NCI-H460 (cell line): Measurements from ENCODE around the gene SZT2. TPM values are rescaled to one million over a fixed set of nuclear protein-coding genes. Genes with fewer than 3 reads are reported as not detected.
"Not testable (repeated sequence)": the region's sequence is repeated elsewhere in the genome, so short reads cannot be mapped to it uniquely, and the experiment has no call there.

Experiments used
- DNase-seq: peaks from one replicate; pipeline ENCODE4 v3.0.0-alpha.2; 2016; ENCODE audit warnings: low read depth; ENCODE audit errors: extremely low read depth
- total RNA-seq: library from RNA; depleted of rRNA; stranded (reverse); fragments of >200 nt; shearing (Covaris generic); gene quantifications from 2 replicates; pipeline ENCODE4 v1.2.3, GENCODE V29; 2014

SZT2 gene
- total RNA-seq, 1 experiment from 2014 or later: 16.2 TPM

DNA sequence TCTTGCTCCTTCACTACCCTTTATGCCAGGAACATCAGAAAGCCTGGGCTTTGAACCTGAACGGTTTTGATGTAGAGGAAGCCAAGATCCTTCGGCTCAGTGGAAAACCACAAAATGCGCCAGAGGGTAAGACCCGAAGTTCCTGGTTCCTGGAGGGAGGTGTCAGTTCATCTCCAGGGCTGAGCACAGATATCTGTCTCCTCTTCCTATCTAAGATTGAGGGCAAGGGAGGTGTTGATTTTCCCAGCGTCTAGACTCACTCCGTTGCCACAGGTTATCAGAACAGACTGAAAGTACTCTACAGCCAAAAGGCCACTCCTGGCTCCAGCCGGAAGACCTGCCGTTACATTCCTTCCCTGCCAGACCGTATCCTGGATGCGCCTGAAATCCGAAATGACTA, 30.0 kb upstream of the SZT2 start:
- no peak for DNase-seq

DNA sequence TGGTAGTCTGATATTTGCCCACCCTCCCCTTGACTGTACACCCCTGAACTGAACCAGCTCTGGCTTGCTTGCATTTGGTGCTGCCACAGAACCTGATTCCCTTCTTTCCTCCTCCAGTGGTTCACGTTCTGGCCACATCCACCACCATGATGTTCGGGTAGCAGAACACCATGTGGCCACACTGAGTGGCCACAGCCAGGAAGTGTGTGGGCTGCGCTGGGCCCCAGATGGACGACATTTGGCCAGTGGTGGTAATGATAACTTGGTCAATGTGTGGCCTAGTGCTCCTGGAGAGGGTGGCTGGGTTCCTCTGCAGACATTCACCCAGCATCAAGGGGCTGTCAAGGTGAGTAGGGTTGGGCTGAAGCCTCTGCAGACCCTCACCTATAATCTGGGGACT, 29.1 kb upstream of the SZT2 start:
- DNase-seq: no peak

DNA sequence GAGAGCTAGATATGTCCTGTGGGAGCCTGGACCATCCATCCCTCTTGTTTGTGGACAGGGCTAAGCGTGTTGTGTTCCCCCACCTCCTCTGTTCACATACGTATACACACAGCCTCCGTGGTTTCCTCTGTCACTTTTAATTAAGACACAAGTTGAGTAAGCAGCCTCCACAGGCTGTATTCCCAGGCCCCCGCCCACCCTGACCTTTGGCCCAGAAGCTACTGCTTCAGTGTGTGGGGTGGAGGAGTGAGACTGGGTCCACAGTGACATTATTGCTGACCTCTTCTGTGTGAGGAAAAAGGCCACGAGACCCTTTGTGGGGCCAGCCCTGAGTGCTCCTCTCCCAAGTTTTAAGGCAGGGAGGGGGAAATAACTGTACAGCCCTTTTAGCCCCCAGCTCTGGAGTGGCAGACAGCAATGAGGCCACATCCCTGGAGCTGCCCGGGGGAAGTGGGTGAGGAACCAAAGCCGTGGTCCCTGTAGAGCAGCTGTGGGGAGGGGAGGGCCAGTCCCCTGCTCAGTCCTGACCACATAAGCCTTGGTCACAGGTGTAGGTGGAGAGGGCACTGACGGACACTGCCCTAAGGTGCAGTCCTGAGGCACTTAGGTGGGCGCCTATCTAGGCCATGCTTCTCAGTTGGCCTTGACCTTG, 26.3 kb upstream of the SZT2 start:
- no peak for DNase-seq

DNA sequence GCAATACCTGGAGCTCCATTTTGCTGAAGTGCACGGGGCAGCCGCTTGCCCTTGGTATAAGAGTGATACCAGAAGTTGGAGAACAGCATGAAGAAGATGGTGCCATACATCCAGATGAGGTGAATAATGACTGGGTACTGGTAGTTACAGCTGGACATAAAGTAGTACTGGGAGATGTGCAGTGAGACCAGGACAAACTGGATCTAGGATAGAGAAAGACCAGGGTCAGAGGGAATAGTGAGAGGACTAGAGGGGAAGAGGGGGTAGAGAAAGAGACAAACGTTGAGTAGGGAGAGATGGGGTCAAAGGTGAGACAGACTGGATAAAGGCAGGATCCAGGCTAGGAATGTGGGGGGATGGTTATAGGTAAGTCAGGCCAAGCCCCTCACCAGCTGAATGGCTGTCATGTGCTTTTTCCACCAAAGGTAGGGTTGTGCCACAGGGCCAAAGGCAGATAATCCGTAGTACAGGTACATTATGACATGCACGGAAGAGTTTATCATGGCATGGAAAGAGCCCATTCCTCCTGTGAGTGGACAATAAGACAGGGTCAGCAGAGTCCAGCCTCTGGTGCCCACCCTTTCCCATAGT, 25.7 kb upstream of the SZT2 start:
- DNase-seq: no peak

DNA sequence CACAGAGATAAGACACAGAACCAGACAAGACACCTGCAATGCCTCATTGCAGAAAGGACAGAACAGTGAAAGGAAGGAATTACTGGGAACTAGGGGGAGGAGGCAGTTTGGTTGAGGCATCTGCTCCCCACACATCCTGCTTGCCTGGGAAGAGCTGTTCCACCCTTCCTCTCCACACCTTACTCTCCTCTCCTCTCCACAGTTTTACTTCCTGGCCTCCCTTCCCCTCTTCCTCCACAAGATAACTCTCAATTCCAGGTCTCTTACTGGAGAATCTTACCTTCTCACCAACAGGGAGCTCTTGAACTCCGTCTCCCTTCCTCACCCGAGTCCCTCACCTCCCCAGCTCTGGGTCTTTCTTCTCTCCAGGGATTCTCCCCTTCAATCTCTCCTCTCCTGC, 24.0 kb upstream of the SZT2 start:
- DNase-seq: no peak

DNA sequence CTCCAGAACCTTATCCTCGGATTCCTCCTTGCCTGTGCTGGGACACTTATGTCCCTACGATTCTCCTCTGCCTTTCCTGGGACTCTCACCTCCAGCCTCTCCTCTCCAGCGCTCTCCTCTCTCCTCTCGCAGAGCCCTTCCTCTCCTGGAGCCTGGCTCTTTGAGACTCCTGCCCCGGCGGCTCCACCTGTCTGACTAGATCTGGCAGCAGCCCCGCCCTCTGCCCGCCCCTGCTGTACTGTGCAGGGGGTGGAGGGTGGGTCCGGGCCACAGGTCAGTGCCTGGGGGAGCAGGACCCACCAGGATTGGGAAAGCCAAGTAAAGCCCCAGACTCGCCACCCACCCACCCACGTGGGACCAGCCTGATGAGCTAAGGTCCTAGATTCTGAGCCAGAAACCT, 23.5 kb upstream of the SZT2 start:
- DNase-seq: no peak

DNA sequence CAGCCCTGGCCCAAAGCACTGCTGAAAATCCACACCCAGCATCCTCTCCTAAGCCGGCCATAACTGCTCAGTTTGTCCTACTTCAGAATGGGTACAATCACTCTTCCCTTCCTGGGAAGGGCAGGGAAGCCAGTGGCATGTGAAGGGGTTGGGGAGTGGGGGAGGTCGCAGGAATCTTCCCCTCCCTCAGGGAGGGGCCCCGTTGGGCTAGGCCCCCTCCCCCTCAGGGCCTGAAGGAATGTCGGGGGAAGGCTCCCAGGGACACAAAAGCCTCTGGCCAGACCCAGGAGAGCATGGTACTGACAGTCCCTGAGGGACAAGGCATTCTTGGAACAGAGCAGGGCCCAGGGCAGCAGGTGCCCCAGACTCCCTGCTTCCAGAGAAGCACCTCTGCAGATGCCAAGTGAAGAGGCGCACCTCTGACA, 23.1 kb upstream of the SZT2 start:
- no peak for DNase-seq

DNA sequence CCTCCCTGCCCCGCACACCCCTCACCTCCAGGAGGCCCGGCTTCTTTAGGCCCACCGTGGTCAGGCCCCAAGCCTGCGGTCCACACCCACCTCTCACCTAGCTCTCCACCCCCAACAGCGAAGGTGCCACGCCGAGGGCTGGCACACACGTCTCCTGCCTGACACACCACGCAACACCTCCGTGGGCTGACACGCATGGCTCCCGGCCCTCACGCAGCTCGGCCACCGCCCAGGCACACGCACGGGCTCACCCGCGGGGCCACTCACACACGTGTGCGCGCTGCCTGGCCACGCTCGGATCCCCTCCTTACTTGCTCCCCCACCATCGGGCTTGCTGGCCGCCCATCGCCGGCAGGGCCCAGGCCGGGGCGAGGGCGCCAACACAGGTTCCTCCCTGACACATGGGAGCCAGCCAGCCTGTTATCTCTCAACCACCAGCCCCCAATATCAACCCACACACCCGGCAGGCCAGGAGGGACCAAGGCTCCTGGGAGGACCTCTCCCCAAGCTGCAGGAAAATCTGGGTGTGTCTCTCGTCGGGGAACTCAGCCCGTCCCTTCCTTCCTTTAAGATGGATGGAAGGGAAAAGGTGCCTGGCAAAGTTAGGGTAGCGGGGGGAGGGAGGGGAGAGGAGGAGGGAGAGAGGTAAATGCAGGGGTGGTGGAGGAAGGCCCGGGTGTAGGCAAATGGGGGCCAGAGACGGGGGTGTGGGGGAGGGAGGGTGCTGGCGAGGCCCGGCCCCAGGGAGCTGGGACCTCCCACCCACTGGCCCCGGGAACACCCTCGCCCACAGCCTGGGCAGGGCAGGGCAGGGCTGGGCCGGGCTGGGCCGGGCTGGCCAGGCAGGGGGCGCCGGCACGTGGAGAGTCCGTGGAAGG, 22.4 kb upstream of the SZT2 start:
- DNase-seq: no peak

DNA sequence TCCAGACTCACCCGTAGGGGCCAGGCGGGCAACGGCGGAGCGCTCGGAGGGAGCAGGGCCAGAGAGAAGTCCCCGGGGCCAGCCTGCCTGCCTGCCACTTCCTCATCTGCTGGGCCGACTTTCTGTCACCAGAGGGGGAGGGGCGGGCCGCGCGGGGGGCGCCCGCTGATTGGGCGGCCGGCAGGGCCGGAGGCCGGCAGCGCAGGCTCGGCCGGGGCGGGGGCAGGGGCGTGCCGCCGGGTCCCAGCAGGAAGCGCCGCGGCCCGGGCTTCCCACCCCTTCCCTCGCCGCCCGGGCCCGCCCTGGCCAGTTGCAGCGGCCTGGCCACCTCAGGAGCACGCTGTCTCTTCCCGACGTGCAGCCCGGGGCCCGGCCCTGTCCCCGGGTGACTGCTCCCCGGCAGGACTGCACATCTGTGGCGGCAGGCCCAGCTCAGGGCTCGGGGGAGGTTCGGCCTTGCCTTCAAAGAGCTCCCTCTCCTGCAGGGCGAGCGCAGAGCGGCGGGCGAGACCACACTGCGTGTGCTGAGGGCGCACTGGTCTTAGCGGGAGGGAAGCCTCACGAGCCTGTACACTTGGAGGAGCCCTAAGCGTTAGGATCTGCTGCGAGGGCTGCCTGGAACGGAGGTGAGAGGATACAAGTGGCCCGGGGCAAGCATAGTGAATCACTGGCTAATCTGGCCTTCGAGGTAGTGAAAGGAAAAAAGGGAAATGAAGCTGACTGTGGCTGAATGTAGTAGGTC, 21.6 kb upstream of the SZT2 start, which contains the start of gene ELOVL1:
Gene ELOVL1 (minus strand): TSS at position 108 of the 742 bp plus-strand sequence. CDS start 2,402 bp downstream, outside the sequence.
- peak; percentile 75 for DNase-seq

DNA sequence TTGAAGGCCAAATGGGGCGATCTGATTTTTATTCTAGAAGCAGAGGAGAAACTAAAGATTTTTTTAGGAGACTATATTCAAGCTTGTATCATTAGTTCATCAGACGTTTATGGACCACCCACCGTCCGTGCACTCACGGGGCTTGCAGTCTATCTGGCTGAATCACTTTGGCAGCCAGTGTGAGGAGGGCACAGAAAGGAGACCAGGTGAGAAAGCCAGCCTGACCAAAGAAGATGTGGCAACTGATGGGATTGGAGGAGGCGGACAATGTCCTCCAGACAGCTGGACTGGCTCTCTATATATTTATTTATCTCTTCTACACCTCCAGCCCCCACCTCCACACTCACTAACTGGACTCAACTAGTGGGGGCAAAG, 21.1 kb upstream of the SZT2 start:
- no peak for DNase-seq

DNA sequence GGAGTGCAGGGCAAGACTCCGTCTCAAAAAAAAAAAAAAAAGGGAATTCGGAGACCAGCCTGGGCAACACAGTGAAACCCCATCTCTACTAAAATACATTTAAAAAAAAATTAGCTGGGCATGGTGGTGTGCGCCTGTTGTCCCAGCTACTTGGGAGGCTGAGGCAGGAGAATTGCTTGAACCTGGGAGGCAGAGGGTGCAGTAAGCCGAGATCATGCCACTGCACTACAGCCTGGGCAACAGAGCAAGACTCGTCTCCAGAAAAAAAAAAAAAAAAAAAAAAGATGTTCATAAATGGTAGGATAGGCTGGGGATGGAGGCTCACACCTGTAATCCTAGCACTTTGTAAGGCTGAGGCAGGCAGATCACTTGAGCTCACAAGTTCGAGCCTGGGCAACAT, 19.9 kb upstream of the SZT2 start:
- not testable (repeated sequence) for DNase-seq

DNA sequence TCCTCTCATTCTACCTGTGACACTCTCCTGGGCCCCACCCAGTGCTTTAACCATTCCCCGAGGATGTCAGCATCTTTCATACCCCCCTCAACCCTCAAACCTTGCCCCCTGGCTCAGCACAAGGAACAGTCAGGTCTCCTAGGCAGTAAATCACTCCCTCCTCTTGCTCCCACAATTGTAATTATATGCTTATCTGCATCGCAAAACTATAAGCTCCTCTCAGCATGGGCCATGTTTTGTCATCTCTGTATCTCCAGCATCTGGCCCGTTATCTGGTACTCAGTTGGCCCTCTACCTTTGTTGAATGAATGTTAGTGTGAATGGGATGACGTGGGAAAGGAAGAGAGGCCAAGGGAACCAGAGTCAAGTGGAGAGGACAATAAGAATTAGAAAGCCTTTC, 19.1 kb upstream of the SZT2 start:
- DNase-seq: no peak

DNA sequence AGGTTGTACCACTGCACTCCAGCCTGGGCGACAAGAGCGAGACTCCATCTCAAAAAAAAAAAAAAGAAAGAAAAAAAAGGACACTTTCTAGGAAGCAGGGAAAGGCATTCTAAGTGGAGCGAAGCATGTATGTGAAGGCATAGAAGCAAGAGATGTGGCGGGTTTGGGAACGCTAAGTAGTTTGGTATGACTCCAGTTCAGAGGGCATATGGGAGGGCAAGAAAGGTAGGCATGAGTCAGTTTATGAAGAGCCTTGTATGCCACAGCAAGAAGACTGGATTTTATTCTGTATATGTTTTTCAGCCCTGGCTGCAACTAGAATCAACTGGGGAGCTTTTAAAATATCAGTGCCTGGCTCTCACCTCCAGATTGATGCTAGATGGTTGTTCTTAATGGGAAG, 17.5 kb upstream of the SZT2 start:
- no peak for DNase-seq

DNA sequence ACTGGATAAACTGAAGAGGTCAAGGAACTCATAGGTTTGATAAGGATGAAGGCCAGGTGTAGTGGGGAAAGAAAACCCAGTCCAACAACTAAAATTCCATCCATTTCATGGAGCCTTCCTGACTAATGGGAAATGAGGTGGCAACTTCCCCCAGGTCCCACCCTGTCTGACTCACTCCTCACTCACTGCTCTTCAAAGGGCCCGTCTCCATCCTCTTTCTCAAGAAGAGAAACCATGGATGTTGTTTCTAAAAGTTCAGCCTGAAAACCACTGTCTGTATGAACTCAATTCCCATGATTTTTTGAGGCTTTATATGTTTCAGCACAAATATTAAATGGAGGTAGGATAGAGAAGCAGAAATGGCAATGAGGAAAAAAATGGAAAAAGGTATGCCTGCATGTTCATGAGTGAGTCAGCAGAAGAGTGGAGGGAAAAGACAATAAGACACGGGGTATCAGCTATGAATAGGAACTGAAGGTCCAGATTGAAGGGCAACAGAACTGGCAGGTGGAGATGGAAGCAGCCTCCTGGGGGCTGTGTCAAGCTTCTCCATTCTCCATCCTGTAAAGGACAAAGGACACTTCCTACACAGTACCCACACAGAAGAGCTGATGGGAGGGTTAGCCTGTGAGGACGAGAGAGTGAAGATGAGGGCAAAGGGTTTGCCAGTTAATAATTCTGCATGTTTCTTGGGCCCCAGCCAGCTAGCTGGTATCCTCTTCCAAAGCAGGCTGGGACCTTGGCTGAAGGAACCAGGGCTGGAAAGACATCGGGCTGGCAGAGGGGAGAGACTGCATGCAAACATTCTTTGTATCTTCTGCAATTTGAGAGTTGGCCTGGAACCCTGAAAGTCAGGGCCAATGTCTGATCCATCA, 16.4 kb upstream of the SZT2 start:
- peak; percentile 54 for DNase-seq

DNA sequence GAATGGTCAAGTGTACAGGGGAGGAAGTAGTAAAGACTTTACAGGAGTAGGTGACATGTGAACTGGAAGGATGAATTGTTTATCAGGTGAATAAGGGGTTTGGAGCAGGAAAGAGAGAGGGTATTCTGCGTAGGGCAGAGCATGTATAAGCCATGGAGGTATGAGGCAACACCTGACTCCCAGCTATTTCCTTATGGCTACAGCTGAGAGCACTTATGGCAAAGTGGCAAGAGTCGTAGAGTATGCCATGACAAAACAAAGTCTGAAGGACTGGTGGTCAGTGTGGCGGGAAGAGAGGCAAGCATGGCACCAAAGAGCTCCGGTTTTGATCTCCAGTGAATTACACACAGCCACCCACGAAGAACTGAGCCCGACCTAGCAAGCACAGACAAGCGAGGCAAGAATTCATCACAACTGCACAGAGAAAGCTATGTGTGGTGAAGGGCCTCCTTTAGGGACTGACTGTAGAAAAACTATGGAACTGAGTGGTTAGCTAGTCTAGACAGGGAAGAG, 12.9 kb upstream of the SZT2 start:
- DNase-seq: no peak

DNA sequence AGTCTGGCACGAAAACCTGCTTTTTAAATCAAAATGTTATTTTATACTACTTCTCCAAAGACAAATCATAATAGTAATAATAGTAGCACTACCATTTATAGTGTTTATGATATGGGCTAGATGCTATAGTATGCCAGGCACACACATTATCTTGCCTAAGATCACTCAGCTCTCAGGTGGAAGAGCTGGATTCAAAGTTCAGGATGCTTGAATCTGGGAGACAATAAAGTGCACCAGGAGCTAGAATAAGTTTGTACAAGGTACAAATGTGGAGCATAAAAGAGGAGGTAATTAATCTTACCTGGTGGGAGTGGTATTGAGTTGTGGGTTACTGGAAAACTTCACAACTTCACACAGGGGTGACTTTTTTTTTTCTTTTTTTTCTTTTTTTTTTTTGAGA, 11.9 kb upstream of the SZT2 start:
- DNase-seq: no peak

DNA sequence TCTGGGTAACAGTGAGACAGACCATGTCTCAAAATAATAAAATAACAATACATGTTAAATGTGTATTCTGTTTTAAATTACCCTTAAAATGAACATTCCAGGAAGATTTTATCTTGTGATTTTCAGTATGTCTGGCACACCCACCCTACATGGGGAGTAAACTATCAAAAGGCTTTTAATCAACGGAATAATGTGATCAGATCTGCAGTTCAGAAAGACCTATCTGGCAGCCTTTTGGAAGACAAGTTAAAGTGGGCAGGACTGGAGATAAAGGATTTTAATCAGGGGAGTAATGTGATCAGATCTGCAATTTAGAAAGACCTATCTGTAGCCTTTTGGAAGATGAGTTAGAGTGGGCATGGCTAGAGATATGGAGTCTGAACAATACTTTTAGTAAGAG, 10.2 kb upstream of the SZT2 start:
- DNase-seq: no peak

DNA sequence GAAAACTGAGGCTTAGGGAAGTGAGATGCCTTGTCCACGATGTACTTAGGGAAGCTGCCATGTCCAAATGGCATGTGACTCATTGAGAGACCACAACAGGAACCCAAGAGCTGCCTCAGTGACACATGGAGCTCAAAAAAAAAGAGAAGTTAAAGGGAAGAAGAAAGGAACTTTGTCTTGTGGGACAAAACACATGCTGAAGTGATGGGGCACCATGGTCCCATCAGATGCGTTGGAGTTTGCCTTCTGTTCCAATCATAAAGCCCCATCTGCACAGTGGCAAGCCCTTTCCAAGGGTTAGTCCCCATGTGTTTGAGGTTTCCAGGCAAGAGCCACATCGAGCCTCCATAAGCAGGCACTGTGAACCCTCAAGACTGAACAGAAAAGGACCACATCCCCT, 8.1 kb upstream of the SZT2 start:
- DNase-seq: no peak

DNA sequence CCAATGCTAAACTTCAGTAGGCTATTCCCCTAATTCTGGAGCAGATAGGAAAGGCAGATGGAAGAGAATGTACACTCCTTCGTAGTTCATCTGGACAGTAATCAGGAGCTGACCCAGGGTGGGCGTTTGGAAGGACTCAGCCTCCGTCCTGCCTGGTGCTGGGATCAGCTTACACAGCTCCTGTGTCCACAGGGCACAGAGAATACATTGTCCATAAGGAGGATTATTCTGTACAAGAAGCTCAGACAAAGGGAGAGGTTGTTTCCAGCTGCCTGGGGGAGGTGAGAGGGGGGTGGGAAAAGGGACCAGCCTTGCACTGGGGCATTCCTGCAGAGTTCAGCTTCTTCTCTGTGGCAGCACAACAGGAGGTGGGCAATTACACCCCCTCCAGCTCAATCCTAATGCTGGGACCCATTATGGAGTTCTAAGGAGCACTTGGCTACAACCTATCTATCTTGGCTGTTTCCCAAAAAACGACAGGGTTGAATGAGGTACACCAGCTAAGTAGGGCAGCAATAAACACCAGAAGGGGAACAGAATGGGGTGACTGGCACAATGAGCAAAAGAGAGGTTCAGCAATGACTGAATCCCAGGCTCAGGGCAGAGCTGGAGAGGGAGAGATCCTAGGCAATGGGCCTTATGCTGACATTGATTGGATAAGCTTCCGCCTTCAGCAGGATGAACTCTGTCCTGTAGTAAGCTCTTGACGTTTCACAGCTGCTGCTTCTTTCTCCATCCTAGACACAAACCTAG, 7.5 kb upstream of the SZT2 start:
- DNase-seq: no peak
